PC-9 (cell line): Measurements from ENCODE around the gene BACH2.

Experiments
- EZH2 ChIP-seq: fragments of 200-600 bp; sonication (generic); IDR thresholded peaks from 2 replicates; pipeline ENCODE4 v1.8.0; 2017; ENCODE audit warnings: antibody characterized with exemption, low read depth
- TF ChIP-seq, protein P1 (sequence below): fragments of 200-600 bp; sonication (generic); conservative IDR thresholded peaks from 2 replicates; pipeline ENCODE4 v1.6.1; 2017; ENCODE audit warnings: mixed run types, antibody characterized with exemption, mild to moderate bottlenecking, moderate library complexity

DNA sequence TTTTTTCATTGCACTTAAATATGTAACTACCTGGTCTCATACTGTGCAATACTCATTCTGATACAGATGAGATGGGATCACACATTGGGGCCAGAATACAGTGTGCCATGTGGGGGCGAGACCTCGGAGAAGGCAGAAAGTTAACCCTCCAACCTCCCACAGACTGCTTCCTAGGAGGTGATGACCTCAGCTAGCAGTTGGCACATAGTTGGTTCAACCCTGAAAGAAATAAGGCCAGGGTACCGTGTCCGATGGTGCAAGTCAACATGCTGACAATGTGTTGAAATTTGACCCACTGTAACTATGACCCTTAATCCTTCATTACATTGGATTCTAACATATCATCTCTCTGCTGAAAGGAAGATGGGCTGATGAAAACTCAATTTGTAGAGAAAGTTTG lies 340.5 kb downstream of the BACH2 start:
- TF ChIP-seq, protein P1, sequence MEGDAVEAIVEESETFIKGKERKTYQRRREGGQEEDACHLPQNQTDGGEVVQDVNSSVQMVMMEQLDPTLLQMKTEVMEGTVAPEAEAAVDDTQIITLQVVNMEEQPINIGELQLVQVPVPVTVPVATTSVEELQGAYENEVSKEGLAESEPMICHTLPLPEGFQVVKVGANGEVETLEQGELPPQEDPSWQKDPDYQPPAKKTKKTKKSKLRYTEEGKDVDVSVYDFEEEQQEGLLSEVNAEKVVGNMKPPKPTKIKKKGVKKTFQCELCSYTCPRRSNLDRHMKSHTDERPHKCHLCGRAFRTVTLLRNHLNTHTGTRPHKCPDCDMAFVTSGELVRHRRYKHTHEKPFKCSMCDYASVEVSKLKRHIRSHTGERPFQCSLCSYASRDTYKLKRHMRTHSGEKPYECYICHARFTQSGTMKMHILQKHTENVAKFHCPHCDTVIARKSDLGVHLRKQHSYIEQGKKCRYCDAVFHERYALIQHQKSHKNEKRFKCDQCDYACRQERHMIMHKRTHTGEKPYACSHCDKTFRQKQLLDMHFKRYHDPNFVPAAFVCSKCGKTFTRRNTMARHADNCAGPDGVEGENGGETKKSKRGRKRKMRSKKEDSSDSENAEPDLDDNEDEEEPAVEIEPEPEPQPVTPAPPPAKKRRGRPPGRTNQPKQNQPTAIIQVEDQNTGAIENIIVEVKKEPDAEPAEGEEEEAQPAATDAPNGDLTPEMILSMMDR: no peak
- TF ChIP-seq EZH2: no peak
